ENCODE data around the gene LDHD. TPM values are rescaled to one million over a fixed set of nuclear protein-coding genes. Genes with fewer than 3 reads are reported as not detected.

Gene LDHD
- total and polyA plus RNA-seq, 9 donors, result 2.1 to 25.4 (median 20.7) TPM

GRCh38 chr16:75103994-75104393 is 12.6 kb downstream of the LDHD start:
- TF ChIP-seq EP300 (IDR thresholded peaks at IDR 0.05) (no peak), POLR2A (IDR thresholded peaks at IDR 0.05) (no peak), CTCF (IDR thresholded peaks at IDR 0.05) (no peak)
- Histone ChIP-seq H3K4me3 (no peak overlapping the region), H3K27me3 (no peaks in the 10 kb centered on the region), H3K9me3 (no peaks in the 10 kb centered on the region), H3K36me3 (no peaks in the 10 kb centered on the region), H3K4me1 (ENCODE audit: insufficient read depth) (peaks cover 5% of the 10 kb centered on the region), H3K27ac (no peak overlapping the region)
- intact Hi-C loops (cut with DNase I), result no loop called here
- WGBS, 3 donors, result 96 to 97% (median 97%) methylated on average over 5 of the region's 5 CpGs
- no peak for DNase-seq

GRCh38 chr16:75102595-75102994 is 14.0 kb downstream of the LDHD start:
- intact Hi-C loops (cut with DNase I), result no loop called here
- TF ChIP-seq EP300 (IDR thresholded peaks at IDR 0.05) (no peak), CTCF (IDR thresholded peaks at IDR 0.05) (no peak), POLR2A (IDR thresholded peaks at IDR 0.05) (no peak)

GRCh38 chr16:75101635-75102034 is 14.9 kb downstream of the LDHD start:
- Histone ChIP-seq H3K4me3 (no peak overlapping the region), H3K27me3 (no peaks in the 10 kb centered on the region), H3K9me3 (no peaks in the 10 kb centered on the region), H3K36me3 (no peaks in the 10 kb centered on the region), H3K4me1 (ENCODE audit: insufficient read depth) (peaks cover 14% of the 10 kb centered on the region), H3K27ac (no peak overlapping the region)
- 90 to 94% (median 92%) methylated on average over 3 of the region's 3 CpGs for WGBS, 3 donors
- TF ChIP-seq POLR2A (IDR thresholded peaks at IDR 0.05) (no peak), CTCF (IDR thresholded peaks at IDR 0.05) (no peak), EP300 (IDR thresholded peaks at IDR 0.05) (no peak)
- no peak for DNase-seq
- intact Hi-C loops (cut with DNase I), result no loop called here

More at GRCh38 chr16:75102595-75102994, 14.0 kb downstream of the LDHD start:
- DNase-seq, result no peak
- Histone ChIP-seq H3K4me3 (no peak overlapping the region), H3K4me1 (ENCODE audit: insufficient read depth) (peaks cover 14% of the 10 kb centered on the region), H3K27me3 (no peaks in the 10 kb centered on the region), H3K9me3 (no peaks in the 10 kb centered on the region), H3K36me3 (no peaks in the 10 kb centered on the region), H3K27ac (no peak overlapping the region)
- WGBS, 3 donors, result 95 to 96% (median 95%) methylated on average over 9 of the region's 9 CpGs

GRCh38 chr16:75100603-75100990 is 16.0 kb downstream of the LDHD start:
- H3K27me3 ChIP-seq, result no peaks in the 10 kb centered on the region
- peaks cover 12% of the 10 kb centered on the region for H3K4me1 ChIP-seq (ENCODE audit: insufficient read depth)
- H3K36me3 ChIP-seq, result no peaks in the 10 kb centered on the region
- TF ChIP-seq EP300 (IDR thresholded peaks at IDR 0.05), result no peak
- no peak for TF ChIP-seq POLR2A (IDR thresholded peaks at IDR 0.05)
- TF ChIP-seq CTCF (IDR thresholded peaks at IDR 0.05), result no peak
- WGBS, 3 donors, result 87 to 93% (median 92%) methylated on average over 3 of the region's 3 CpGs
- DNase-seq, result no peak
- no peaks in the 10 kb centered on the region for H3K9me3 ChIP-seq
- no peak overlapping the region for H3K4me3 ChIP-seq
- no peak overlapping the region for H3K27ac ChIP-seq
- intact Hi-C loops (cut with DNase I), result no loop called here
